NB4 (cell line): ENCODE data around the gene NLGN4X.

Experiments
- DNase-seq: peaks from one replicate; pipeline ENCODE4 v3.0.0; 2010; ENCODE audit warnings: low read depth
- H3K4me3 ChIP-seq: one replicate; pipeline ENCODE4 v1.5.1; 2011; ENCODE audit warnings: mild to moderate bottlenecking, low read depth, low read length, moderate library complexity
- MYC ChIP-seq: IDR thresholded peaks from 2 replicates; pipeline ENCODE4 v1.6.1; 2011; ENCODE audit warnings: low read depth, low read length
- POLR2A ChIP-seq: IDR thresholded peaks from 2 replicates; pipeline ENCODE4 v1.6.1; 2011; ENCODE audit warnings: mild to moderate bottlenecking; ENCODE audit not compliant: insufficient read length; ENCODE audit errors: extremely low read depth
- TF ChIP-seq, protein P1 (sequence below): IDR thresholded peaks from one replicate; pipeline ENCODE4 v1.5.1; 2012; ENCODE audit warnings: low read depth, low read length
- TF ChIP-seq, protein P2 (sequence below): IDR thresholded peaks from 2 replicates; pipeline ENCODE4 v1.6.1; 2011; ENCODE audit warnings: low read depth, low read length

The NLGN4X gene

DNA sequence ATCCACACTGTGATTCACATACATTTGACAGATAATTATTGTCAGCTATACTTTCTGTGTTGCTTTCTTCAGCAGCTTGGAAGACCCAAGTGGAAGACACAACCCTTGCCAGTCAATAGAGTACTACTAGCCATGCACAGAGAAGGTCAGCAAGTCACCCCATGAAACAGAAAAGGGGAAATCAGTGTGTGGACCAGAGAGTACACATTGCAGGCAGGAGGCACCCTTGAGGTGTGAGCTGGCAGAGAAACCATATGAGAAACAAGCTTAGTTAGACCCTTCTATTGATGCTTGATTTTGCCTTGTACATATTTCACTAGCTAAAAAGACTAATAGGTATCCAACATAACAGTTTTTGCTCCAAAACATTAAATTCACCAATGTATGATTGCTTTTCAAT lies 99.5 kb downstream of the NLGN4X start:
- no peak for TF ChIP-seq POLR2A
- TF ChIP-seq, protein P1, sequence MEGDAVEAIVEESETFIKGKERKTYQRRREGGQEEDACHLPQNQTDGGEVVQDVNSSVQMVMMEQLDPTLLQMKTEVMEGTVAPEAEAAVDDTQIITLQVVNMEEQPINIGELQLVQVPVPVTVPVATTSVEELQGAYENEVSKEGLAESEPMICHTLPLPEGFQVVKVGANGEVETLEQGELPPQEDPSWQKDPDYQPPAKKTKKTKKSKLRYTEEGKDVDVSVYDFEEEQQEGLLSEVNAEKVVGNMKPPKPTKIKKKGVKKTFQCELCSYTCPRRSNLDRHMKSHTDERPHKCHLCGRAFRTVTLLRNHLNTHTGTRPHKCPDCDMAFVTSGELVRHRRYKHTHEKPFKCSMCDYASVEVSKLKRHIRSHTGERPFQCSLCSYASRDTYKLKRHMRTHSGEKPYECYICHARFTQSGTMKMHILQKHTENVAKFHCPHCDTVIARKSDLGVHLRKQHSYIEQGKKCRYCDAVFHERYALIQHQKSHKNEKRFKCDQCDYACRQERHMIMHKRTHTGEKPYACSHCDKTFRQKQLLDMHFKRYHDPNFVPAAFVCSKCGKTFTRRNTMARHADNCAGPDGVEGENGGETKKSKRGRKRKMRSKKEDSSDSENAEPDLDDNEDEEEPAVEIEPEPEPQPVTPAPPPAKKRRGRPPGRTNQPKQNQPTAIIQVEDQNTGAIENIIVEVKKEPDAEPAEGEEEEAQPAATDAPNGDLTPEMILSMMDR: no peak
- TF ChIP-seq MYC: no peak
- TF ChIP-seq, protein P2, sequence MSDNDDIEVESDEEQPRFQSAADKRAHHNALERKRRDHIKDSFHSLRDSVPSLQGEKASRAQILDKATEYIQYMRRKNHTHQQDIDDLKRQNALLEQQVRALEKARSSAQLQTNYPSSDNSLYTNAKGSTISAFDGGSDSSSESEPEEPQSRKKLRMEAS: no peak
- no peak overlapping the region for H3K4me3 ChIP-seq
- DNase-seq: no peak

DNA sequence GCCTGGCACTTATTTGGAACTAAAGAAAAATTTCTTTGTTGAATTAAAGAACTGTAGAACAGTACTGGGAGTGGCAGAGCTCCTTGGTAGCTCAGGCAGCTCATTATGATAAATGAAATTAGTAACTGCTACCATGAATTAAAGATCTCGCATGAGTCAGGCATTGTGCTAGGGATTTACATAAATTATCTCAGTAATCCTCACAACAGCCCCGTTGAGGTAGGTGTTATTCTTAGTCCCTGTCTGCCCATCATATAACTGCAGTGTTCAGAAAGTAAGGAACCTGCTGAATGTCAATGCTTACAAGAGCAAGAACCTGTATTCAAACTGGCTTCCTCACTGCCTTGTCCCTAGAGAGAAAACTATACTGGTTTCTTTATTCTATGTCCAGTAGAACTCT lies 108.3 kb downstream of the NLGN4X start:
- no peak overlapping the region for H3K4me3 ChIP-seq
- DNase-seq: no peak
- TF ChIP-seq, protein P1: no peak
- TF ChIP-seq MYC (no peak), POLR2A (no peak)
- TF ChIP-seq, protein P2: no peak

DNA sequence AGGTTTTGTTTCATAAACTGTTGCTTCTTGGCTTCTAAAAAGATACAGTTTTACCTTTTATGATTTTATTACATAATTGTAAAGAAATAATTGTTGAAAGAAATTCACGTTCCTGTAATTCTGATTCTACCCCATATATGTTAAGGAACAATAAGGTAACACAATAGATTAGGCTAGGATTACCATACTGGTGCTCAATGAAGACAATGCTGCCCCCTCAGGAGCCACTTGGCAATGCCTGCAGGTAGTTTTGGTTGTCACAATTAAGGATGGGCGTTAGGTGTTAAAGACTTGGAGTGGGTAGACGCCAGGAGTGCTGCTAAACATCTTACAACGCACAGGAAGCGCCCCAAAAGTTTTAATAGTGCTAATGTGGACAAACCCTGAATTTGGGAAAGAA lies 133.2 kb downstream of the NLGN4X start:
- DNase-seq: peak; percentile 1
- no peak overlapping the region for H3K4me3 ChIP-seq
- TF ChIP-seq, protein P2: no peak
- TF ChIP-seq, protein P1: peak; percentile 21

DNA sequence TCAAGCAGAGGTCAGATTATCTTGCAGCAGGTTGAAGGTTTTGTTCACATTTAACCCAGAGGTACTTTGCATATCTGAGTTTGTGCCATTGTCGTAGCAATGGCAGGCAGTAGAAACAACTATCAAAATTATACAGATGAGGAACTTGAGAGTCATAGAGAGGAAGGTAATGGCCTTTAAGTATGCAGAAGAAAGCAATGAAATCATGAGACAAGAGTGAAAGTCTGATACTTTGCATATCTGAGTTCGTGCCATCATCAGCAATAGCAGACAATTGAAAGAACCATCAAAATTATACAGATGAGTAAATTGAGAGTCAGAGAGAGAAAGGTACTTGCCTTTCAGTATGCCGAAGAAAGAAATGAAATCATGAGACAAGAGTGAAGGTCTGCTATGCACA lies 154.1 kb downstream of the NLGN4X start:
- no peak overlapping the region for H3K4me3 ChIP-seq
- DNase-seq: no peak

DNA sequence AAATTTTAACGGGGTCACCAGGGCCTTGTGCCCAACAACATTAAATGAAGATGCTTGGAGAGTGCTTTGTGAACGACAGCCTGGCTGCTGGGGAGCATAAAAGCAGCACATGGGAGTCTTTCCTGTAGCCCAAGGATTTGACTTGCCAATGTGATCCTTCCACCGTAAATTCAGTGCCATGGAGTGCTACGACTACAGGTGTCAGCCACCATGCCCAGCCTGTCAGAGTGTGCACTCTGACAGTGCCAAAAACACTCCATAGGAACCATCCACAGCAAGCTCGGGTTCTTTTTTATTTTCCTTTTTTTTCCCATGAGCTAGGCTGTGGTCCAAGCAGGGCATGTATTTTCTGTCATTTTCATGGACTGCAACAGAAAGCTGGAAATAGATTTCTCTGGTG lies 156.9 kb downstream of the NLGN4X start:
- no peak overlapping the region for H3K4me3 ChIP-seq
- TF ChIP-seq, protein P1: no peak
- TF ChIP-seq, protein P2: no peak
- TF ChIP-seq MYC: no peak
- TF ChIP-seq POLR2A: no peak
- no peak for DNase-seq

More for the DNA sequence above, 154.1 kb downstream of the NLGN4X start:
- TF ChIP-seq, protein P2: no peak
- no peak for TF ChIP-seq MYC
- TF ChIP-seq POLR2A: no peak
- TF ChIP-seq, protein P1: no peak

DNA sequence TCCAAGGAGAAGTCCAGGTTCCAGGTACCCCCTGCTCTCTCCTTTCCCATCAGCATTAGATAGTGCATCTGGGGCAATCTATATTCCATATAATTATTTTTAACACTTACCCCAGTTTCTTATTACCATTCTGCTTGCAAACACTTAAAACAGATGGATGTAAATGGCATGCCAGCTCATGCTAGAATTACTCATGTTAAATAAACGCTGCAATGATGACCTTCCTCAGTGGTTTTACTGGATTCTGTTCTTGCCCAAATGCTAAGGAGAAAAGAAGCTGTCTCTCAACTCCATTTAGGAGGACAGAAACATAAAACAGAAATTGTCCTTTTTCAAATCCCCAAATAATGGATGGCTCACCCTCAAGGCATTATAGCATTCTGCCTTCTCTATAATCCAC lies 161.1 kb downstream of the NLGN4X start:
- TF ChIP-seq, protein P2: no peak
- TF ChIP-seq MYC: no peak
- TF ChIP-seq, protein P1: no peak
- no peak for TF ChIP-seq POLR2A
- no peak for DNase-seq
- no peak overlapping the region for H3K4me3 ChIP-seq
